MM.1S (cell line): ENCODE data around the gene CDH4.

Source experiments
- DNase-seq: peaks from one replicate; pipeline ENCODE4 v3.0.0-alpha.2; 2015
- H2AFZ ChIP-seq: fragments of 300-600 bp; sonication (generic); 2 replicates; pipeline ENCODE4 v1.6.0; 2016; ENCODE audit warnings: antibody characterized with exemption, low read length
- H3F3A ChIP-seq: fragments of 300-600 bp; sonication (generic); 2 replicates; pipeline ENCODE4 v1.6.1; 2016; ENCODE audit warnings: mild to moderate bottlenecking, antibody characterized with exemption, low read length, moderate library complexity, mixed read lengths; ENCODE audit not compliant: insufficient read depth
- H3K27ac ChIP-seq: fragments of 300-600 bp; sonication (generic); 2 replicates; pipeline ENCODE4 v1.5.1; 2016; ENCODE audit warnings: mild to moderate bottlenecking, low read length
- H3K27me3 ChIP-seq: fragments of 300-600 bp; sonication (generic); replicated peaks from 2 replicates; pipeline ENCODE4 v1.6.0; 2016; ENCODE audit warnings: low read length; ENCODE audit not compliant: insufficient read depth
- H3K36me3 ChIP-seq: fragments of 300-600 bp; sonication (generic); replicated peaks from 2 replicates; pipeline ENCODE4 v1.6.1; 2016; ENCODE audit warnings: mild to moderate bottlenecking, low read length, mixed read lengths; ENCODE audit not compliant: insufficient read depth
- H3K4me1 ChIP-seq: fragments of 300-600 bp; sonication (generic); 2 replicates; pipeline ENCODE4 v1.6.1; 2016; ENCODE audit warnings: low read length, mixed read lengths
- H3K4me2 ChIP-seq: fragments of 300-600 bp; sonication (generic); 2 replicates; pipeline ENCODE4 v1.6.0; 2016; ENCODE audit warnings: low read depth, low read length
- H3K4me3 ChIP-seq: fragments of 300-600 bp; sonication (generic); 2 replicates; pipeline ENCODE4 v1.5.1; 2016; ENCODE audit warnings: low read length, mixed read lengths
- H3K79me2 ChIP-seq: fragments of 300-600 bp; sonication (generic); 2 replicates; pipeline ENCODE4 v1.6.1; 2016; ENCODE audit warnings: mixed run types, low read length, mixed read lengths
- H3K9ac ChIP-seq: fragments of 300-600 bp; sonication (generic); 2 replicates; pipeline ENCODE4 v1.6.1; 2016; ENCODE audit warnings: low read length, mixed read lengths
- H3K9me2 ChIP-seq: fragments of 300-600 bp; sonication (generic); replicated peaks from 2 replicates; pipeline ENCODE4 v1.6.1; 2016; ENCODE audit warnings: mild to moderate bottlenecking, low read length, mixed read lengths; ENCODE audit not compliant: insufficient read depth
- H3K9me3 ChIP-seq: fragments of 300-600 bp; sonication (generic); replicated peaks from 2 replicates; pipeline ENCODE4 v1.6.1; 2016; ENCODE audit warnings: mild to moderate bottlenecking, low read length, mixed read lengths; ENCODE audit not compliant: insufficient read depth
- H4K20me1 ChIP-seq: fragments of 300-600 bp; sonication (generic); 2 replicates; pipeline ENCODE4 v1.6.1; 2016; ENCODE audit warnings: mild to moderate bottlenecking, low read length, moderate library complexity, mixed read lengths; ENCODE audit not compliant: insufficient read depth
- CTCF ChIP-seq: fragments of 300-600 bp; sonication (generic); IDR thresholded peaks from 2 replicates; pipeline ENCODE4 v1.5.1; 2016; ENCODE audit warnings: antibody characterized with exemption, low read length, mixed read lengths
- EZH2 ChIP-seq: fragments of 300-600 bp; sonication (generic); optimal IDR thresholded peaks from 2 replicates; pipeline ENCODE3; 2017; ENCODE audit warnings: low read depth, mild to moderate bottlenecking, antibody characterized with exemption, low read length, mixed read lengths
- EZH2phosphoT487 ChIP-seq: fragments of 300-600 bp; sonication (generic); IDR thresholded peaks from 2 replicates; pipeline ENCODE4 v1.6.1; 2018; ENCODE audit warnings: antibody characterized with exemption, low read length

Gene CDH4

DNA sequence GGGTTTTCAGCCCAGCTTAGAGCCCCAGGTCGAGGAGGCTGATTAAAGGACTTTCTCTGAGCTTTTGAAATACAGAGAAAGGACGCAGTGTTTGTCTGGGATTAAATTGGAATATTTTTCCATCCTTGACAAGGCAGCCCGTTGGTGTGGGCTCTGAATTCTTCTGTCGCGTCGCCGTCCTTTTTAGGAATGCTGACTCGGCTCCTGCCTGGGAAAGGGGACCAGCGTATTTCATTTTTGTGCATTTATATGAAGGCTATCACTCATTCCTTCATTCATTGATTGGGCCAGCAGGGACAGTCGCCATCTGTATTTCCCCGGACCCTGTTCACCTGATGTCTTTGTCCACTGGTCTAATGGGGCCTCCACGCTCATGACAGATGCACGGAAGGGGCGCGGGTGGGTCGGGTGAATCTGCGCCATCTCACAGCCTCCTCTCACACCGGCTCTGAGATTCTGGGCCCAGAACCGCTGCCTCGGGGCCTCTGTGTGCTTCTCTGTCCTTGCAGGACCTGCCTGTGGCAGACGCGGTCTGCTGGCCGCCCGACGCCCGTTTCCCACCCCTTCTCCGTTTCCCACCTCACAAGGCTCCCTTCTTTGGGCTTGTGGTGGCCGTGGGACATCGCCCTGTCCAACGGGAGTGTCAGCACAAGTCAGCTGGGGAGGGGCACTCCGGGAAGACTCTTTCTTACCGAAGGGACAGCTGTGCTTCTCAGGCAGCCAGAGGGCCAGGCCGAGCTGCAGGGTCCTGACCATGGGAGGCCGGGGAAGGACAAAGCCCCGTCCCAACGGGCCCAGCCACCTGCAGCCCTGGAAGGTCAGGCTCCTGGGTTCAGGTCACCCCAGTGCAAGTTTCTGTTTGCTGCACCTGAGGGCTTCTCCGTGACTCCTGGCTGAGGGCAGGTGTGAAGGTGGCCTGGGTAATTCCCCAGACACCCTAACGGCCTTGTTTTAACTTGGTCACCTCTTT lies 656.3 kb downstream of the CDH4 start:
- H3K4me1 ChIP-seq, result no peaks in the 10 kb centered on the region
- H3K4me2 ChIP-seq, result no peak overlapping the region
- no peaks in the 10 kb centered on the region for H3K79me2 ChIP-seq
- no peaks in the 10 kb centered on the region for H3K9me2 ChIP-seq
- no peaks in the 10 kb centered on the region for H3K9me3 ChIP-seq
- H2AFZ ChIP-seq, result no peak overlapping the region
- H4K20me1 ChIP-seq, result no peaks in the 10 kb centered on the region
- DNase-seq, result no peak
- no peak overlapping the region for H3K4me3 ChIP-seq
- no peaks in the 10 kb centered on the region for H3F3A ChIP-seq
- no peak overlapping the region for H3K27ac ChIP-seq
- no peaks in the 10 kb centered on the region for H3K36me3 ChIP-seq
- H3K9ac ChIP-seq, result no peak overlapping the region
- no peak for TF ChIP-seq EZH2phosphoT487
- TF ChIP-seq EZH2, result no peak
- H3K27me3 ChIP-seq, result peaks cover 100% of the 10 kb centered on the region

GRCh38 chr20:61909028-61909427 lies 657.0 kb downstream of the CDH4 start:
- peaks cover 100% of the 10 kb centered on the region for H3K27me3 ChIP-seq
- no peak overlapping the region for H3K4me3 ChIP-seq

DNA sequence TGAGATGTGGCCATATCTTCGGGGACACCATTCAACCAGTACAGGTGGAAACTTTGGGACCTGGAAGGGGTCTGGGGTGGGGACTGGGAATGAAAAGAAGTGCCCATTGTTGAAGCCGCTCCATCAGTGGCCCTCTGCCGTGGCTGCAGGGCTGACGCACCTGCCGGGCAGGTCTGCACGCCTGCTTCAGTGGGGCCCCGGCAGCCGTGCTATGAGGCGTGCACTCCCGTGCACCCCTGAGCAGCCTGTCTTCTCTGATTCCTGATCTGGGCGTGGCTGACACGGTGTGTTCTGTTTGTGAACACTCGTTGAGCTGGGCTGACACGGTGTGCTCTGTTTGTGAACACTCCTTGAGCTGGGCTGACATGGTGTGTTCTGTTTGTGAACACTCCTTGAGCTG lies 657.8 kb downstream of the CDH4 start:
- Histone ChIP-seq H3K79me2 (no peaks in the 10 kb centered on the region), H3K36me3 (no peaks in the 10 kb centered on the region), H3K4me2 (no peak overlapping the region), H3K27ac (no peak overlapping the region), H3K4me3 (no peak overlapping the region), H3K9me3 (no peaks in the 10 kb centered on the region), H3K4me1 (no peaks in the 10 kb centered on the region), H3K9me2 (no peaks in the 10 kb centered on the region), H3K9ac (no peak overlapping the region), H3F3A (no peaks in the 10 kb centered on the region), H2AFZ (no peak overlapping the region), H4K20me1 (no peaks in the 10 kb centered on the region), H3K27me3 (peaks cover 100% of the 10 kb centered on the region)
- no peak for TF ChIP-seq EZH2
- no peak for TF ChIP-seq CTCF
- no peak for TF ChIP-seq EZH2phosphoT487
- DNase-seq, result no peak

More at GRCh38 chr20:61909028-61909427, 657.0 kb downstream of the CDH4 start:
- H2AFZ ChIP-seq, result no peak overlapping the region
- H3K4me2 ChIP-seq, result no peak overlapping the region
- no peaks in the 10 kb centered on the region for H3F3A ChIP-seq
- H3K27ac ChIP-seq, result no peak overlapping the region
- H3K4me1 ChIP-seq, result no peaks in the 10 kb centered on the region
- no peaks in the 10 kb centered on the region for H4K20me1 ChIP-seq
- TF ChIP-seq EZH2phosphoT487, result no peak
- TF ChIP-seq CTCF, result no peak
- no peak for TF ChIP-seq EZH2
- no peaks in the 10 kb centered on the region for H3K79me2 ChIP-seq
- no peaks in the 10 kb centered on the region for H3K9me3 ChIP-seq
- no peak for DNase-seq
- H3K9ac ChIP-seq, result no peak overlapping the region
- H3K36me3 ChIP-seq, result no peaks in the 10 kb centered on the region
- H3K9me2 ChIP-seq, result no peaks in the 10 kb centered on the region

- no peaks in the 10 kb centered on the region for H3K9me3 ChIP-seq
- no peak overlapping the region for H3K4me3 ChIP-seq
- H2AFZ ChIP-seq, result no peak overlapping the region
- no peak overlapping the region for H3K4me2 ChIP-seq
- H3K4me1 ChIP-seq, result no peaks in the 10 kb centered on the region
- TF ChIP-seq CTCF (no peak), EZH2phosphoT487 (no peak), EZH2 (no peak)
- H3K27me3 ChIP-seq, result peaks cover 100% of the 10 kb centered on the region
- no peak for DNase-seq
- no peak overlapping the region for H3K9ac ChIP-seq
- H3K9me2 ChIP-seq, result no peaks in the 10 kb centered on the region
- no peaks in the 10 kb centered on the region for H4K20me1 ChIP-seq
- H3F3A ChIP-seq, result no peaks in the 10 kb centered on the region
- H3K79me2 ChIP-seq, result no peaks in the 10 kb centered on the region
- H3K27ac ChIP-seq, result no peak overlapping the region
- H3K36me3 ChIP-seq, result no peaks in the 10 kb centered on the region
Measured at GRCh38 chr20:61911824-61912223, 659.8 kb downstream of the CDH4 start.
